GM12878 (cell line): Measurements from ENCODE around the gene ZNF431. TPM values are rescaled to one million over a fixed set of nuclear protein-coding genes. Genes with fewer than 3 reads are reported as not detected.

Experiments used
- ATAC-seq: fragments of 200-7000 bp; cut with Tn5 transposase; 3 replicates; pipeline ENCODE4 v1.9.1; 2020; ENCODE audit warnings: mild to moderate bottlenecking, moderate library complexity
- BruUV-seq: library from RNA; stranded (reverse); fragments of 400-500 nt; replicated peaks from 2 replicates; lab custom pipeline; 2021; lab: Mats Ljungman, UMichigan
- CTCF ChIA-PET: fragments of 300-600 bp; sonication (Branson Sonifier 250); formaldehyde crosslinking; extraction: SDS; loops from one replicate; lab custom pipeline; 2021; ENCODE audit warnings: inconsistent platforms; lab: Yijun Ruan, JAX
- POLR2A ChIA-PET: fragments of 350-600 bp; formaldehyde crosslinking; extraction: SDS; loops from one replicate; lab custom pipeline; 2021; ENCODE audit warnings: inconsistent platforms; lab: Charles Lee
- RAD21 ChIA-PET: fragments of 300-600 bp; sonication (Branson Sonifier 250); formaldehyde crosslinking; loops from one replicate; lab custom pipeline; 2023; ENCODE audit warnings: antibody characterized with exemption; ENCODE audit not compliant: unreplicated experiment; lab: Charles Lee
- SMC1A ChIA-PET: fragments of 300-600 bp; sonication (Branson Sonifier 250); formaldehyde crosslinking; loops from one replicate; lab custom pipeline; 2023; ENCODE audit not compliant: unreplicated experiment, uncharacterized antibody; lab: Charles Lee
- DNase-seq: peaks from one replicate; pipeline ENCODE4 v3.0.0-alpha.2; 2011; ENCODE audit warnings: low read depth, low spot score
- FAIRE-seq: peaks from 3 replicates; lab custom pipeline; 2011; peaks lifted over from hg19 to GRCh38; lab: Jason Lieb, UNC
- H2AFZ ChIP-seq: 2 replicates; pipeline ENCODE4 v1.6.0; 2011; ENCODE audit warnings: low read depth, low read length, control low read depth; ENCODE audit not compliant: control insufficient read depth
- H3K27ac ChIP-seq: 2 replicates; pipeline ENCODE4 v1.5.1; 2011; ENCODE audit warnings: control low read depth; ENCODE audit not compliant: control insufficient read depth, insufficient read depth
- H3K27me3 ChIP-seq, 2 experiments: replicated peaks in 1 of 2; 2 replicates each; pipeline versions ENCODE4 v1.6.0 to v1.6.1; 2011; ENCODE audit warnings: low read length in 1 of 2; ENCODE audit not compliant: control insufficient read depth in 2 of 2, insufficient read depth in 2 of 2
- H3K36me3 ChIP-seq, 2 experiments: 2 replicates each; pipeline ENCODE4 v1.5.1; 2011; ENCODE audit warnings: low read length in 1 of 2; ENCODE audit not compliant: control insufficient read depth in 2 of 2, insufficient read depth in 2 of 2
- H3K4me1 ChIP-seq: 2 replicates; pipeline ENCODE4 v1.6.1; 2011; ENCODE audit warnings: mild to moderate bottlenecking, low read length, moderate library complexity, mixed read lengths; ENCODE audit not compliant: control insufficient read depth, insufficient read depth
- H3K4me2 ChIP-seq: 2 replicates; pipeline ENCODE4 v1.6.0; 2011; ENCODE audit warnings: control low read depth; ENCODE audit not compliant: control insufficient read depth, insufficient read depth
- H3K4me3 ChIP-seq: fragments of 200-600 bp; sonication (generic); 2 replicates; pipeline ENCODE4 v1.5.1; 2016
- H3K79me2 ChIP-seq: 2 replicates; pipeline ENCODE4 v1.6.0; 2011; ENCODE audit warnings: low read length; ENCODE audit not compliant: control insufficient read depth, insufficient read depth
- H3K9ac ChIP-seq: 2 replicates; pipeline ENCODE4 v1.8.0; 2011; ENCODE audit warnings: low read length, control low read depth, mixed read lengths; ENCODE audit not compliant: control insufficient read depth, insufficient read depth
- H3K9me3 ChIP-seq: replicated peaks from 3 replicates; pipeline ENCODE4 v1.5.1; 2011; ENCODE audit warnings: mild to moderate bottlenecking, low read length; ENCODE audit not compliant: control insufficient read depth, insufficient read depth
- H4K20me1 ChIP-seq: 2 replicates; pipeline ENCODE4 v1.6.0; 2011; ENCODE audit not compliant: control insufficient read depth, insufficient read depth
- ASH2L ChIP-seq: fragments of 300-600, 200-600 bp; sonication (generic); IDR thresholded peaks from 2 replicates; pipeline ENCODE4 v1.6.1; 2017; ENCODE audit warnings: low read depth, mild to moderate bottlenecking, borderline replicate concordance
- BACH1 ChIP-seq: fragments of 450-650 bp; IDR thresholded peaks from 2 replicates; pipeline ENCODE4 v1.6.1; 2017; ENCODE audit warnings: mild to moderate bottlenecking, borderline replicate concordance
- BRCA1 ChIP-seq: IDR thresholded peaks from 2 replicates; pipeline ENCODE4 v1.6.1; 2011; ENCODE audit warnings: low read depth, low read length, improper control_type of control experiment
- CBX5 ChIP-seq: sonication (generic); IDR thresholded peaks from 2 replicates; pipeline ENCODE4 v1.6.1; 2016; ENCODE audit warnings: low read depth, moderate library complexity, mild to moderate bottlenecking, inconsistent platforms
- EP300 ChIP-seq, 2 experiments: fragments of 150-350 bp in 1 of 2; IDR thresholded peaks; 2 replicates each; pipeline ENCODE4 v1.6.1; 2011 to 2012; ENCODE audit warnings: low read depth in 2 of 2, low read length in 2 of 2, borderline replicate concordance in 1 of 2, improper control_type of control experiment in 1 of 2, inconsistent platforms in 1 of 2; ENCODE audit not compliant: control insufficient read depth in 1 of 2
- FOXM1 ChIP-seq: IDR thresholded peaks from 2 replicates; pipeline ENCODE4 v1.6.1; 2012; ENCODE audit warnings: low read depth, mild to moderate bottlenecking, inconsistent platforms, low read length, moderate library complexity
- NFIC ChIP-seq: IDR thresholded peaks from 2 replicates; pipeline ENCODE4 v1.6.1; 2012; ENCODE audit warnings: low read depth, mild to moderate bottlenecking, inconsistent platforms, low read length, moderate library complexity
- PML ChIP-seq: IDR thresholded peaks from 2 replicates; pipeline ENCODE4 v1.6.1; 2012; ENCODE audit warnings: low read length, inconsistent platforms
- RAD21 ChIP-seq: IDR thresholded peaks from 2 replicates; pipeline ENCODE4 v1.6.1; 2011; ENCODE audit warnings: mild to moderate bottlenecking, low read depth, low read length, moderate library complexity; ENCODE audit not compliant: insufficient read depth
- RELA ChIP-seq: fragments of 450-650 bp; IDR thresholded peaks from 2 replicates; pipeline ENCODE4 v1.8.0; 2014; ENCODE audit warnings: borderline replicate concordance; ENCODE audit not compliant: partially characterized antibody
- TCF12 ChIP-seq: IDR thresholded peaks from 2 replicates; pipeline ENCODE4 v1.6.1; 2011; ENCODE audit warnings: low read depth, mild to moderate bottlenecking, low read length
- ZNF217 ChIP-seq: fragments of 450-650 bp; IDR thresholded peaks from 2 replicates; pipeline ENCODE4 v1.6.1; 2017; ENCODE audit warnings: antibody characterized with exemption, mild to moderate bottlenecking
- WGBS: methylation state at CpG from one replicate; pipeline ENCODE4 v1.1.6; 2016; ENCODE audit warnings: low lambda C conversion rate; ENCODE audit not compliant: insufficient replicate concordance, insufficient coverage; ENCODE audit errors: missing lambda C conversion rate; 5-methylcytosine and 5-hydroxymethylcytosine counted together
- in situ Hi-C: fragments of 300-500 bp; cut with MboI; formaldehyde crosslinking; loops from 9 replicates; pipeline ENCODE4 v1.14.3; 2018; ENCODE audit warnings: mixed read lengths
- intact Hi-C: fragments of 100-400 bp; cut with micrococcal nuclease; formaldehyde crosslinking; loops from one replicate; pipeline ENCODE4 v1.14.2; 2022; ENCODE audit not compliant: unreplicated experiment
- polyA plus RNA-seq, 11 experiments: library from polyadenylated mRNA; depleted of rRNA in 4 of 11; unstranded in 6 of 11; stranded (reverse) in 5 of 11; fragments of >200 nt; fragmentation: Nextera tagmentation in 4 of 11; fragmentation: Illumina TruSeq in 1 of 11; extraction: Ambion mirVana in 4 of 11; extraction: Trizol in 1 of 11; gene quantifications; 1 replicate in 1 of 11; 2 replicates in 10 of 11; pipeline versions ENCODE4 v1.2.1 to v1.2.3, GENCODE V29; 2011 to 2016; ENCODE audit warnings: inconsistent platforms in 2 of 11, missing spikeins in 2 of 11, low read depth in 1 of 11
- total RNA-seq, 4 experiments: library from RNA; depleted of rRNA in 3 of 4; stranded (reverse); fragments of >200 nt in 3 of 4; fragmentation: Illumina TruSeq in 1 of 4; extraction: Trizol in 1 of 4; gene quantifications; 2 replicates each; pipeline versions ENCODE4 v1.2.1 to v1.2.3, GENCODE V29; 2013 to 2021
- TF ChIP-seq, protein P1 (sequence below): IDR thresholded peaks from 2 replicates; pipeline ENCODE4 v1.6.1; 2011; ENCODE audit warnings: mild to moderate bottlenecking, low read depth, low read length, moderate library complexity; ENCODE audit not compliant: insufficient replicate concordance

The ZNF431 gene
- total and polyA plus RNA-seq, 10 of the 15 experiments (the other 5 are each of a cell fraction or from before 2014, with no cell fraction given), result 2.5 to 18.7 (median 10.0) TPM

DNA sequence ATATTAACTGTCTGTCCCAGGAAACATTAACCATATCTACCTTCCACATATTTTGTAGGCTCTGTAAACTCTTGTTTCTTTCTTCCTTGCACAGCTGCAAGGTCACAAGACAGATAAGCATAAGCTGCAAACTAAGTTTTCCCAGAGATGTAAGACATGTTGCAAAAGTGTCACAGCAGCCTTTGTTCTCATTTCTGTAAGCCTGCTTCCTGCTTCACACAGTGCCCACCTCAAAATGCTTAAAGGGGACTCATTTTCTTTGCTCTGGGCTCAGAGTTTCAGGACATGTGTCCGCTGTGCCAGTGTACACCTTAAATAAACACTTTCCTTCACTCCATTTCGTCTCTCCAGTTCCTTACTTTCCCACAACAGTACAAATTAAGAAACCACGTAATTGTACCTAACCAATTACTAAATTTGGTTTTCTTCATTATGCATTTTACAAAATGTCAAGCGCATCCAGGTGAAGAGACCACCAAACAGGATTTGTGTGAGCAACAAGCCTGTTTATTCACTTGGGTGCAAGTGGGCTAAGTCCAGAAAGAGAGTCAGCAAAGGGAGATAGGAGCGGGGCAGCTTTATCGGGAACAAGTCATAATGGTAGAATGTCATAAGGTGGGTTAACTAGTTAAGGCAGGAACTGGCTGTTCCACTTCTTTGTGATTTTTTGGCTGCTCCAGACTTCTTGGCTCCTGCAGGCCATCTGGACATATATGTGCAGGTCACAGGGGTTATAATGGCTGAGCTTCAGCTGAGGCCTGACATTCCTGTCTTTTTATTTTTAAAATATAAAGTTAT, 12.7 kb upstream of the ZNF431 start:
- 63% methylated on average over 6 of the region's 6 CpGs for WGBS
- ATAC-seq, result no peak
- no TSS peak for BruUV-seq

More for the DNA sequence above, 12.7 kb upstream of the ZNF431 start:
- H4K20me1 ChIP-seq, result no peaks in the 10 kb centered on the region
- ChIA-PET CTCF (no interaction called here), SMC1A (interaction anchor here (1.2 kb wide), 1 partner anchor 13 kb away, joined by 3 read pairs; the partner anchor contains the start of gene ZNF431), RAD21 (no interaction called here), POLR2A (no interaction called here)
- H2AFZ ChIP-seq, result no peak overlapping the region
- H3K4me2 ChIP-seq, result no peak overlapping the region
- no peaks in the 10 kb centered on the region for H3K9me3 ChIP-seq
- DNase-seq, result no peak
- intact Hi-C loops, result no loop called here
- FAIRE-seq, result no peak
- H3K79me2 ChIP-seq, result no peaks in the 10 kb centered on the region
- H3K4me3 ChIP-seq, result no peak overlapping the region
- no peaks in the 10 kb centered on the region for H3K27me3 ChIP-seq
- TF ChIP-seq CBX5, result no peak
- TF ChIP-seq BACH1, result no peak
- TF ChIP-seq ASH2L, result no peak
- no peak for TF ChIP-seq PML
- TF ChIP-seq EP300 (IDR thresholded peaks at IDR 0.05; ENCODE audit: borderline replicate concordance in 1 of 2, control insufficient read depth in 1 of 2, low read depth in 2 of 2, low read length in 2 of 2), result no peak
- no peak for TF ChIP-seq NFIC
- TF ChIP-seq ZNF217, result no peak
- TF ChIP-seq TCF12, result no peak
- no peak for TF ChIP-seq FOXM1
- no peak for TF ChIP-seq RAD21
- no peak for TF ChIP-seq BRCA1
- TF ChIP-seq RELA, result no peak
- TF ChIP-seq, protein P1, sequence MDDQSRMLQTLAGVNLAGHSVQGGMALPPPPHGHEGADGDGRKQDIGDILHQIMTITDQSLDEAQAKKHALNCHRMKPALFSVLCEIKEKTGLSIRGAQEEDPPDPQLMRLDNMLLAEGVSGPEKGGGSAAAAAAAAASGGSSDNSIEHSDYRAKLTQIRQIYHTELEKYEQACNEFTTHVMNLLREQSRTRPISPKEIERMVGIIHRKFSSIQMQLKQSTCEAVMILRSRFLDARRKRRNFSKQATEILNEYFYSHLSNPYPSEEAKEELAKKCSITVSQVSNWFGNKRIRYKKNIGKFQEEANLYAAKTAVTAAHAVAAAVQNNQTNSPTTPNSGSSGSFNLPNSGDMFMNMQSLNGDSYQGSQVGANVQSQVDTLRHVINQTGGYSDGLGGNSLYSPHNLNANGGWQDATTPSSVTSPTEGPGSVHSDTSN, result no peak
- no peak overlapping the region for H3K27ac ChIP-seq
- H3K36me3 ChIP-seq, result no peaks in the 10 kb centered on the region
- in situ Hi-C loops, result no loop called here
- no peaks in the 10 kb centered on the region for H3K4me1 ChIP-seq
- no peak overlapping the region for H3K9ac ChIP-seq
